Cardiac muscle cell (in vitro differentiated cells and primary cell): ENCODE measurements around the gene GNPDA1. TPM values are rescaled to one million over a fixed set of nuclear protein-coding genes. Genes with fewer than 3 reads are reported as not detected.

Experiments
- DNase-seq, 2 donors: peaks; one replicate each; pipeline versions ENCODE4 v3.0.0 to v3.0.0-alpha.2; 2010 to 2017; ENCODE audit warnings: low read depth in 1 of 2, low spot score in 1 of 2
- H3K27ac ChIP-seq: fragments of 200-600 bp; sonication (generic); 2 replicates; pipeline ENCODE4 v1.5.1; 2016
- H3K27me3 ChIP-seq: fragments of 200-600 bp; sonication (generic); 2 replicates; pipeline ENCODE4 v1.6.0; 2016; ENCODE audit warnings: control low read depth
- H3K36me3 ChIP-seq: fragments of 200-600 bp; sonication (generic); 2 replicates; pipeline ENCODE4 v1.5.1; 2016; ENCODE audit warnings: control low read depth
- H3K4me1 ChIP-seq: fragments of 200-600 bp; sonication (generic); 2 replicates; pipeline ENCODE4 v1.8.1; 2017; ENCODE audit warnings: low read depth, mild to moderate bottlenecking, mixed run types
- H3K4me3 ChIP-seq: fragments of 200-600 bp; sonication (generic); 2 replicates; pipeline ENCODE4 v1.5.1; 2016; ENCODE audit warnings: mild to moderate bottlenecking
- H3K9me3 ChIP-seq: fragments of 200-600 bp; sonication (generic); 2 replicates; pipeline ENCODE4 v1.5.1; 2017; ENCODE audit warnings: low read depth, mild to moderate bottlenecking, control low read depth
- polyA plus RNA-seq: library from polyadenylated mRNA; unstranded; fragments of >200 nt; fragmentation: Nextera tagmentation; extraction: Ambion mirVana; gene quantifications from 2 replicates; pipeline ENCODE4 v1.2.1, GENCODE V29; 2016
- total RNA-seq: library from RNA; depleted of rRNA; stranded (reverse); fragments of >200 nt; gene quantifications from 2 replicates; pipeline ENCODE4 v1.2.3, GENCODE V29; 2016
- TF ChIP-seq, protein P1 (sequence below): IDR thresholded peaks from 2 replicates; pipeline ENCODE4 v1.5.1; 2012; ENCODE audit warnings: low read depth, mild to moderate bottlenecking, low read length

Gene GNPDA1
- total and polyA plus RNA-seq, 2 experiments from 2014 or later: 25.8 to 47.6 TPM

- TF ChIP-seq, protein P1, sequence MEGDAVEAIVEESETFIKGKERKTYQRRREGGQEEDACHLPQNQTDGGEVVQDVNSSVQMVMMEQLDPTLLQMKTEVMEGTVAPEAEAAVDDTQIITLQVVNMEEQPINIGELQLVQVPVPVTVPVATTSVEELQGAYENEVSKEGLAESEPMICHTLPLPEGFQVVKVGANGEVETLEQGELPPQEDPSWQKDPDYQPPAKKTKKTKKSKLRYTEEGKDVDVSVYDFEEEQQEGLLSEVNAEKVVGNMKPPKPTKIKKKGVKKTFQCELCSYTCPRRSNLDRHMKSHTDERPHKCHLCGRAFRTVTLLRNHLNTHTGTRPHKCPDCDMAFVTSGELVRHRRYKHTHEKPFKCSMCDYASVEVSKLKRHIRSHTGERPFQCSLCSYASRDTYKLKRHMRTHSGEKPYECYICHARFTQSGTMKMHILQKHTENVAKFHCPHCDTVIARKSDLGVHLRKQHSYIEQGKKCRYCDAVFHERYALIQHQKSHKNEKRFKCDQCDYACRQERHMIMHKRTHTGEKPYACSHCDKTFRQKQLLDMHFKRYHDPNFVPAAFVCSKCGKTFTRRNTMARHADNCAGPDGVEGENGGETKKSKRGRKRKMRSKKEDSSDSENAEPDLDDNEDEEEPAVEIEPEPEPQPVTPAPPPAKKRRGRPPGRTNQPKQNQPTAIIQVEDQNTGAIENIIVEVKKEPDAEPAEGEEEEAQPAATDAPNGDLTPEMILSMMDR: peak; percentile 8
- H3K4me3 ChIP-seq: no peak within 1 kb of the TSS
- peaks cover 7% of the 10 kb centered on the region for H3K4me1 ChIP-seq
- DNase-seq: peak; percentile 18 to 78
- H3K9me3 ChIP-seq: no peaks in the 10 kb centered on the region
- H3K27me3 ChIP-seq: no peaks in the 10 kb centered on the region
- no peak within 1 kb of the TSS for H3K27ac ChIP-seq
- H3K36me3 ChIP-seq: no peaks in the 10 kb centered on the region
Observed at GRCh38 chr5:141958113-141958512, 54.7 kb downstream of the GNPDA1 start, which contains the start of gene PCDH12. Gene PCDH12, minus strand, starts transcription at chr5:141958202. Its CDS starts 351 bp downstream, at chr5:141957851.

GRCh38 chr5:141957367-141957996 lies 55.3 kb downstream of the GNPDA1 start:
- H3K4me1 ChIP-seq: peaks cover 7% of the 10 kb centered on the region
- no peaks in the 10 kb centered on the region for H3K9me3 ChIP-seq
- H3K4me3 ChIP-seq: no peak overlapping the region
- H3K36me3 ChIP-seq: no peaks in the 10 kb centered on the region
- no peak overlapping the region for H3K27ac ChIP-seq
- H3K27me3 ChIP-seq: no peaks in the 10 kb centered on the region
- TF ChIP-seq, protein P1: no peak
- peak in 1 of 2 donors; percentile 26 for DNase-seq

- no peaks in the 10 kb centered on the region for H3K27me3 ChIP-seq
- H3K9me3 ChIP-seq: no peaks in the 10 kb centered on the region
- no peak overlapping the region for H3K4me3 ChIP-seq
- no peak for DNase-seq
- H3K4me1 ChIP-seq: no peaks in the 10 kb centered on the region
- H3K27ac ChIP-seq: no peak overlapping the region
- TF ChIP-seq, protein P1: no peak
- no peaks in the 10 kb centered on the region for H3K36me3 ChIP-seq
Observed at GRCh38 chr5:141954194-141954593, 58.6 kb downstream of the GNPDA1 start.

DNA sequence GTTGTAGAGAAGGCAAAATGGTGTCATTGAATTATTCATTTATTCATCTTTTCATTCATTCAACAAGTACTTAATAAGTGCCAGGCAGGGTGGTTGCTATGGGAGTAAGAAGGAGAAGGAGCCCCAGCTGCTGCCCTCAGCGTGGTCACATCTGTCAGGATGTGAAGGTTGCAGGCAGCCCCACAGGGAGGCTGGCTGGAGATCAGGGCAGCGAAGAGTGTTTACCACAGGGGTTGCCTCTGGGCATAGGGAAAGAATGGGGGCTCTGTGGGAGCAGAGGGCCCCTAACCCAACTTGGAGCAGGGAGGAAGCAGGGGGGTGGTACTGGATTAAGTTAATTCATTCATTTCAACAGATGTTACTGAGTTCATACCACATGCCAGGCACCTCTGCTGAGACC lies 60.8 kb downstream of the GNPDA1 start:
- TF ChIP-seq, protein P1: no peak
- H3K4me1 ChIP-seq: no peaks in the 10 kb centered on the region
- H3K27me3 ChIP-seq: no peaks in the 10 kb centered on the region
- no peak overlapping the region for H3K4me3 ChIP-seq
- no peak for DNase-seq
- no peak overlapping the region for H3K27ac ChIP-seq
- H3K9me3 ChIP-seq: no peaks in the 10 kb centered on the region
- no peaks in the 10 kb centered on the region for H3K36me3 ChIP-seq

DNA sequence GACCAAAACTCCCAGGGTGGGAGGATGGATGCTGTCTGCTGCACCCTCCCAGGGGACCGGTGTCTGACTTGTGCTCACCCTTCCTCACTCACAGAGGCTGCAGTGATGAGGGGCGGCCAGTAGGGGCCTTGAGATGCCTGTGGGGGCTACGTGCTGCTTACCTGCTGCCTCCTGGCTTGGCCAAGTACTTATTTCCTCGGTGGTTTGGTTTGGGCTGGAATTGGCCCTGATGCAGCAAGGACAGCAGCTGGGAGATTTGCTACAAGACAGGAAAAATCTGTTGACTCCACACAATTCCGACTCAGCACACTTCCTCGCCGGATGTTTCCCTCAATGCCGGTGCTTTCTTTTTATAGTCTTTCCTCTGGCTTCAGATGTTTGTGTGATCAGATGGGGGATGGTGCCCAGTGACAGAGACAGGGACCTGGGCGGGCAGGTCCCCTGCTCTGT lies 61.5 kb downstream of the GNPDA1 start:
- Histone ChIP-seq H3K4me1 (no peaks in the 10 kb centered on the region), H3K4me3 (no peak overlapping the region), H3K27ac (no peak overlapping the region), H3K9me3 (no peaks in the 10 kb centered on the region), H3K27me3 (no peaks in the 10 kb centered on the region), H3K36me3 (no peaks in the 10 kb centered on the region)
- TF ChIP-seq, protein P1: peak; percentile 56
- DNase-seq: peak; percentile 19 to 52

Other genes with a start within 250 kb of the GNPDA1 start
- gene PCDH1, start 134.6 kb downstream of the GNPDA1 start, total RNA-seq: 0.46 and 0.63 TPM in 2 replicates
- 0.77 and 1.2 TPM in 2 replicates for gene PCDH1, start 134.6 kb downstream of the GNPDA1 start, polyA plus RNA-seq
- gene DELE1, start 89.2 kb downstream of the GNPDA1 start, total RNA-seq: 101 and 108 TPM in 2 replicates
- gene DELE1, start 89.2 kb downstream of the GNPDA1 start, polyA plus RNA-seq: 41.7 and 58.1 TPM in 2 replicates
- gene PCDH12, start 54.8 kb downstream of the GNPDA1 start, total RNA-seq: 0.28 and 0.57 TPM in 2 replicates
- gene PCDH12, start 54.8 kb downstream of the GNPDA1 start, polyA plus RNA-seq: 0.44 and 0.87 TPM in 2 replicates
- 35.4 and 57.2 TPM in 2 replicates for gene RNF14, start 43.9 kb downstream of the GNPDA1 start, total RNA-seq
- gene RNF14, start 43.9 kb downstream of the GNPDA1 start, polyA plus RNA-seq: 60.3 and 69.2 TPM in 2 replicates
- 83.5 and 134 TPM in 2 replicates for gene NDFIP1, start 95.8 kb upstream of the GNPDA1 start, total RNA-seq
- 78.0 and 84.9 TPM in 2 replicates for gene NDFIP1, start 95.8 kb upstream of the GNPDA1 start, polyA plus RNA-seq